BLaER1 treated with 17β-estradiol and CSF1 and Interleukin-3, amounts not matched to agents 10 nM and 100 nM (cell line): ENCODE results near the gene CRB2.

Experiments used
- H3K27ac ChIP-seq, 11 experiments: shearing (Covaris generic); formaldehyde crosslinking; 2 replicates each; pipeline ENCODE4 v1.8.1; 2022
- H3K27me3 ChIP-seq, 11 experiments: shearing (Covaris generic); formaldehyde crosslinking; 2 replicates each; pipeline ENCODE4 v1.8.1; 2022
- H3K36me3 ChIP-seq, 11 experiments: shearing (Covaris generic); formaldehyde crosslinking; 2 replicates each; pipeline ENCODE4 v1.8.1; 2022
- H3K4me1 ChIP-seq, 10 experiments: shearing (Covaris generic); formaldehyde crosslinking; 2 replicates each; pipeline ENCODE4 v1.8.1; 2022
- H3K4me2 ChIP-seq, 11 experiments: shearing (Covaris generic); formaldehyde crosslinking; 2 replicates each; pipeline ENCODE4 v1.8.1; 2022
- H3K4me3 ChIP-seq, 10 experiments: shearing (Covaris generic); formaldehyde crosslinking; 2 replicates each; pipeline ENCODE4 v1.8.1; 2022
- H3K9ac ChIP-seq, 11 experiments: shearing (Covaris generic); formaldehyde crosslinking; 2 replicates each; pipeline ENCODE4 v1.8.1; 2022
- H3K9me3 ChIP-seq, 11 experiments: shearing (Covaris generic); formaldehyde crosslinking; replicated peaks in 1 of 11; 2 replicates each; pipeline ENCODE4 v1.8.1; 2022
- H4K20me1 ChIP-seq, 11 experiments: shearing (Covaris generic); formaldehyde crosslinking; 2 replicates each; pipeline ENCODE4 v1.8.1; 2022
- Cebpa-rat ChIP-seq, 11 experiments: shearing (Covaris generic); IDR thresholded peaks; 2 replicates each; pipeline ENCODE4 v1.8.1; 2022

The CRB2 gene

GRCh38 chr9:123418506-123418905 is 62.5 kb downstream of the CRB2 start:
- Histone ChIP-seq H4K20me1 (peaks cover 31 to 80% (median 58%) of the 10 kb centered on the region in 11 experiments; a peak in 19 of 22 replicates), H3K27ac (no peak overlapping the region), H3K27me3 (peaks cover 0 to 12% (median 0%) of the 10 kb centered on the region in 11 experiments; a peak in 5 of 22 replicates), H3K4me2 (no peak overlapping the region), H3K9me3 (no peaks in the 10 kb centered on the region), H3K4me3 (no peak overlapping the region), H3K4me1 (peaks cover 0 to 40% (median 30%) of the 10 kb centered on the region in 10 experiments; a peak in 16 of 20 replicates), H3K9ac (no peak overlapping the region), H3K36me3 (peaks cover 9 to 90% (median 45%) of the 10 kb centered on the region in 11 experiments; a peak in 18 of 22 replicates)
- TF ChIP-seq Cebpa-rat (IDR thresholded peaks at IDR 0.05), result no peak

DNA sequence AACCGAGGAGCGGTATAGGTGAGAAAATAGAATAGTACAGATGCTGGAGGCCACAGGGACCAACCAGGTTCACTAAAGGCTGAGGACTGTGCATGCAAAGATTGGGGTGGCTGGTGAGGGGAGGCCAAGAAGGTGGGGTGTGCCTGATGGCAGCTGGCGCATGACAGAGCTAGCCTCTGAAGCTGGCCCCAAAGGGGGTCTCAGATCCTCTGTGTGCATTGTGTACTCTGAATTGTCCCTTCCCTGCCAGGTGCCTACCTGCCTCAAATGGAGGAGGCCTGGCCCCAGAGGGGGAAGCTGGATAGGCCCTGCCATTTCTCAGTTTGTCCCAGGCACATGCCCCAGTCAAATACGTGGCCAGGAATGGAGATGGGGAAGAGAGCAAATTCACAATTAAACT is 63.1 kb downstream of the CRB2 start:
- peaks cover 0 to 36% (median 30%) of the 10 kb centered on the region in 10 experiments; a peak in 16 of 20 replicates for H3K4me1 ChIP-seq
- H3K36me3 ChIP-seq, result peaks cover 9 to 90% (median 50%) of the 10 kb centered on the region in 11 experiments; a peak in 18 of 22 replicates
- H4K20me1 ChIP-seq, result peaks cover 37 to 81% (median 58%) of the 10 kb centered on the region in 11 experiments; a peak in 19 of 22 replicates
- no peak overlapping the region for H3K27ac ChIP-seq
- H3K9me3 ChIP-seq, result no peaks in the 10 kb centered on the region
- peaks cover 0 to 12% (median 0%) of the 10 kb centered on the region in 11 experiments; a peak in 5 of 22 replicates for H3K27me3 ChIP-seq
- H3K4me2 ChIP-seq, result no peak overlapping the region
- TF ChIP-seq Cebpa-rat (IDR thresholded peaks at IDR 0.05), result no peak
- H3K9ac ChIP-seq, result no peak overlapping the region
- H3K4me3 ChIP-seq, result no peak overlapping the region

DNA sequence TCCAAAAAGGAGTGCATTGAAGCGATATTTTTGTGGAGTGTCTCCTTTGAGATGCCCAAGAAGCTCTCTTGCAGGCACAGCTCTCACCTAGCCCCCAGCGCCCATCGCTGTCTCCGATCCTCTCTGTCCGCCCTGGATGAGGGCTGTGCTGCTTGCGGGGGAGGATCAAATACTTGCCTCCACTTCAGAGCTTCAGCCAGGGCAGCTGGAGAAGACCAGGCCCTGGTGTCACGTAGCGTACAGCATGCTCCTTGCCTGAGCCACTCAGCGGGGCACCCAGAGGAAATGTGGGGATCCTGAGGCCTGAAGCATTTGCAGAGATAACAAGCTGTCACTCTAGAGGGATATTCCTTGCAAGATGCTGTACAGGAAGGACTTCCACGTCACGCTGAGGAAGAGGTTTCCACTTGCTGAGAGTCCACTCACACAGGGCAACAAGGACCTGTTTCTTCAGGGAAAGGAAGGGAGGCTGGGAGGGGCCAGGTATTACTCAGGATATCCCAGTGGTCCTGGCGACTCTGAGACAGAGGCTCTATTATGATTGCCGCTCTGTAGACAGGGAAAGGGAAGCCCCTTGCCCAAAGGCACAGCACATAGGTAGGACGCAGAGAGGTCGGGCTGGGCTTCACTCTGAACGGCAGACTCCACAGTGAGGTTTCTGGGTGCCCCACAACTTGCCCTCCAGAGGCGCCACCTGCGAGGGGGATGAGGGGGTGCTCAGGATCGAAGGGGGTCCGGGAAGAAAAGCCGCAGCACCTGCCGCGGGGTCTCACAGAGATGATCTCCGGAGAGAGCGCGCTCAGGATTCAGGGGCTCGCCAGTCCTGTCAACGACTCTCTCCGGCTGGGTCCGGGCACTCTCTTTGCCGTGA is 64.0 kb downstream of the CRB2 start:
- peaks cover 38 to 89% (median 58%) of the 10 kb centered on the region in 11 experiments; a peak in 19 of 22 replicates for H4K20me1 ChIP-seq
- H3K4me3 ChIP-seq, result no peak overlapping the region
- H3K27me3 ChIP-seq, result peaks cover 0 to 12% (median 0%) of the 10 kb centered on the region in 11 experiments; a peak in 5 of 22 replicates
- no peak for TF ChIP-seq Cebpa-rat (IDR thresholded peaks at IDR 0.05)
- no peak overlapping the region for H3K9ac ChIP-seq
- H3K4me2 ChIP-seq, result peak overlapping the region in 5 of 11 experiments; percentile 34 to 61 (median 40); a peak in 10 of 22 replicates
- H3K27ac ChIP-seq, result no peak overlapping the region
- no peaks in the 10 kb centered on the region for H3K9me3 ChIP-seq
- peaks cover 9 to 91% (median 58%) of the 10 kb centered on the region in 11 experiments; a peak in 18 of 22 replicates for H3K36me3 ChIP-seq
- H3K4me1 ChIP-seq, result peaks cover 0 to 32% (median 27%) of the 10 kb centered on the region in 10 experiments; a peak in 16 of 20 replicates

- Histone ChIP-seq H3K4me1 (peaks cover 0 to 25% (median 20%) of the 10 kb centered on the region in 10 experiments; a peak in 16 of 20 replicates), H3K4me3 (no peak overlapping the region), H3K27me3 (peaks cover 0 to 12% (median 0%) of the 10 kb centered on the region in 11 experiments; a peak in 5 of 22 replicates), H3K9me3 (no peaks in the 10 kb centered on the region), H3K27ac (no peak overlapping the region), H3K4me2 (peak overlapping the region in 8 of 11 experiments; percentile 37 to 61 (median 51); a peak in 16 of 22 replicates), H3K36me3 (peaks cover 9 to 96% (median 65%) of the 10 kb centered on the region in 11 experiments; a peak in 18 of 22 replicates), H4K20me1 (peaks cover 38 to 91% (median 54%) of the 10 kb centered on the region in 11 experiments; a peak in 19 of 22 replicates), H3K9ac (no peak overlapping the region)
- no peak for TF ChIP-seq Cebpa-rat (IDR thresholded peaks at IDR 0.05)
These were observed 64.7 kb downstream of the CRB2 start for GRCh38 chr9:123420592-123421111.

DNA sequence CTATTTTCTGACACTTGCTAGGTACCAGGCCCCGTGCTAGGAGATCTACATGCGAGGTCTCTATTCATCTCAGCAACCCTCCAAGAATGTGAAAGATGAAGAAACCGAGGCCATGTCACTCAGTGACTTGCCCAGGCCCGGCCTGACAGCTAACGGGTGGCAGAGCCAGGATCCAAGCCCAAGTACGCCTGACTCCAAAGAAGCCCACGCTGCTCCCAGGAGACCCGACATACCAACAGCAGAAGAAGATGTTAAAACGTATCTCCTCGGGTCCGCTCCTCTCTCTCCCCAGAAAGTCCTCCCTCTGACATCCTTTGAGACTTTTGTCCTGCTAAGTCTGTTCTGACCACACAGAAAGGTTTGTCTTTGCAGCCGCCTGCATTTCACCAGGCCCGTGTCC is 65.2 kb downstream of the CRB2 start:
- Histone ChIP-seq H4K20me1 (peaks cover 34 to 91% (median 52%) of the 10 kb centered on the region in 11 experiments; a peak in 19 of 22 replicates), H3K27ac (no peak overlapping the region), H3K4me2 (peak overlapping the region in 9 of 11 experiments; percentile 17 to 61 (median 48); a peak in 16 of 22 replicates), H3K4me3 (no peak overlapping the region), H3K9me3 (no peaks in the 10 kb centered on the region), H3K4me1 (peaks cover 0 to 20% (median 17%) of the 10 kb centered on the region in 10 experiments; a peak in 17 of 20 replicates), H3K27me3 (peaks cover 0 to 12% (median 0%) of the 10 kb centered on the region in 11 experiments; a peak in 5 of 22 replicates), H3K9ac (no peak overlapping the region), H3K36me3 (peaks cover 9 to 96% (median 68%) of the 10 kb centered on the region in 11 experiments; a peak in 18 of 22 replicates)
- TF ChIP-seq Cebpa-rat (IDR thresholded peaks at IDR 0.05), result no peak

DNA sequence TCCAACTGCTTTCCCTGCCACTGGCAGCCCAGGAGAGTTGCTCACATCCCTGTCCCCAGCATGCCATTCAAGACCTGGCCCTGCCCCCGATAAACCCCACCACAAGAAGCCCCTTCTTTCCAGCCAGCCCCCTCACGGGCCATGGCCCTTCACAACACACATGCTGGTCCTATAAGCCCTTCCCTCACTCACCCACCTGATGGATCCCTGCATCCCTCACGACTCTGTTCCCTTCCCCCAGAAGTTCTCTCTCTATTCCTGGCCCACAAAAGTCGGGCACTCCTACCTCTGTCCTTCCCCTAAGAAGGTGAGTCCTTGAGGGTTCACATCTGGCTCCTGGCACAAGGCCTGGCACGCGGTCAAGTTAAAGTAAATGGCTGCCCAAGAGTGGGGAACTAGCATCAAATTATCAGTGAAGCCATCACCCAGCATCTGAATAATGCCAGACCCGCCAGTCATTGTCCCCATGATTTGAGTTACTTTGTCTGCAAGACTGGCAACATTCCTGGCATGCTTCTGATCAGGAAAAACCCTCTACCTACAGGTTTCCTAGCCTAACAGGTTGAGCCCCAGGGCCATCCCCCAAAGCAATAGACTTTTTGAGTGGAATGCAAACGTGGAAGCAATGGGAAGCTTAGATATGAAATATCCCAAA is 65.9 kb downstream of the CRB2 start:
- H3K27me3 ChIP-seq, result peaks cover 0 to 12% (median 0%) of the 10 kb centered on the region in 11 experiments; a peak in 5 of 22 replicates
- peaks cover 9 to 92% (median 70%) of the 10 kb centered on the region in 11 experiments; a peak in 19 of 22 replicates for H3K36me3 ChIP-seq
- peaks cover 7 to 25% (median 17%) of the 10 kb centered on the region in 10 experiments; a peak in 18 of 20 replicates for H3K4me1 ChIP-seq
- peak overlapping the region in 8 of 11 experiments; percentile 37 to 61 (median 51); a peak in 10 of 22 replicates for H3K4me2 ChIP-seq
- H3K4me3 ChIP-seq, result no peak overlapping the region
- no peak for TF ChIP-seq Cebpa-rat (IDR thresholded peaks at IDR 0.05)
- H3K9ac ChIP-seq, result no peak overlapping the region
- peaks cover 33 to 92% (median 52%) of the 10 kb centered on the region in 11 experiments; a peak in 19 of 22 replicates for H4K20me1 ChIP-seq
- H3K9me3 ChIP-seq, result no peaks in the 10 kb centered on the region
- no peak overlapping the region for H3K27ac ChIP-seq

- TF ChIP-seq Cebpa-rat (IDR thresholded peaks at IDR 0.05), result no peak
- Histone ChIP-seq H3K27me3 (peaks cover 0 to 12% (median 0%) of the 10 kb centered on the region in 11 experiments; a peak in 5 of 22 replicates), H3K4me3 (no peak overlapping the region), H3K9ac (no peak overlapping the region), H4K20me1 (peaks cover 33 to 96% (median 52%) of the 10 kb centered on the region in 11 experiments; a peak in 19 of 22 replicates), H3K27ac (no peak overlapping the region), H3K4me1 (peaks cover 11 to 25% (median 20%) of the 10 kb centered on the region in 10 experiments; a peak in 18 of 20 replicates), H3K4me2 (no peak overlapping the region), H3K9me3 (no peaks in the 10 kb centered on the region), H3K36me3 (peaks cover 9 to 92% (median 77%) of the 10 kb centered on the region in 11 experiments; a peak in 19 of 22 replicates)
These were observed 66.8 kb downstream of the CRB2 start for GRCh38 chr9:123422635-123423310.

- no peak overlapping the region for H3K9ac ChIP-seq
- H3K4me3 ChIP-seq, result no peak overlapping the region
- peaks cover 0 to 12% (median 0%) of the 10 kb centered on the region in 11 experiments; a peak in 5 of 22 replicates for H3K27me3 ChIP-seq
- peaks cover 33 to 93% (median 52%) of the 10 kb centered on the region in 11 experiments; a peak in 19 of 22 replicates for H4K20me1 ChIP-seq
- no peak overlapping the region for H3K27ac ChIP-seq
- no peak overlapping the region for H3K4me2 ChIP-seq
- TF ChIP-seq Cebpa-rat (IDR thresholded peaks at IDR 0.05), result no peak
- peaks cover 11 to 25% (median 20%) of the 10 kb centered on the region in 10 experiments; a peak in 18 of 20 replicates for H3K4me1 ChIP-seq
- H3K36me3 ChIP-seq, result peaks cover 9 to 92% (median 75%) of the 10 kb centered on the region in 11 experiments; a peak in 19 of 22 replicates
- H3K9me3 ChIP-seq, result no peaks in the 10 kb centered on the region
These were observed 67.3 kb downstream of the CRB2 start for GRCh38 chr9:123423311-123423640.
